IMR-90 (cell line): ENCODE results near the gene ZNF783. TPM values are rescaled to one million over a fixed set of nuclear protein-coding genes. Genes with fewer than 3 reads are reported as not detected.

ENCODE experiments used
- ATAC-seq: fragments of 200-7000 bp; cut with Tn5 transposase; 2 replicates; pipeline ENCODE4 v1.9.1; 2020; ENCODE audit warnings: low read depth, mild to moderate bottlenecking, moderate library complexity
- BruUV-seq: library from RNA; stranded (reverse); fragments of 400-500 nt; replicated peaks from 2 replicates; lab custom pipeline; 2021; lab: Mats Ljungman, UMichigan
- CTCF ChIA-PET: fragments of 300-600 bp; formaldehyde crosslinking; extraction: SDS; loops from one replicate; lab custom pipeline; 2021; ENCODE audit warnings: antibody characterized with exemption; lab: Yijun Ruan, JAX
- POLR2A ChIA-PET: fragments of 300-600 bp; sonication (Branson Sonifier 250); formaldehyde crosslinking; loops from one replicate; lab custom pipeline; 2022; ENCODE audit warnings: antibody characterized with exemption; ENCODE audit not compliant: unreplicated experiment; lab: Charles Lee
- DNase-seq: peaks from one replicate; pipeline ENCODE4 v3.0.0; 2013
- H2AFZ ChIP-seq: replicated peaks from 2 replicates; pipeline ENCODE3; 2013; ENCODE audit warnings: low read length, mild to moderate bottlenecking; ENCODE audit not compliant: poor library complexity
- H2AK5ac ChIP-seq: 2 replicates; pipeline ENCODE4 v1.6.1; 2013; ENCODE audit warnings: low read depth, low read length, inconsistent platforms
- H2AK9ac ChIP-seq: replicated peaks from 2 replicates; pipeline ENCODE3; 2013; ENCODE audit warnings: mild to moderate bottlenecking, low read depth, low read length, moderate library complexity; ENCODE audit not compliant: poor library complexity
- H2BK120ac ChIP-seq: 2 replicates; pipeline ENCODE4 v1.6.1; 2013; ENCODE audit warnings: low read depth, low read length, inconsistent platforms
- H2BK15ac ChIP-seq: 3 replicates; pipeline ENCODE4 v1.6.1; 2013; ENCODE audit warnings: low read depth, low read length, inconsistent platforms
- H2BK20ac ChIP-seq: 2 replicates; pipeline ENCODE4 v1.6.1; 2013; ENCODE audit warnings: low read depth, mild to moderate bottlenecking, inconsistent platforms, low read length, moderate library complexity
- H2BK5ac ChIP-seq: 2 replicates; pipeline ENCODE4 v1.6.1; 2013; ENCODE audit warnings: mild to moderate bottlenecking, low read depth, low read length, inconsistent platforms; ENCODE audit not compliant: poor library complexity, severe bottlenecking
- H3K14ac ChIP-seq: replicated peaks from 2 replicates; pipeline ENCODE4 v1.6.1; 2013; ENCODE audit warnings: low read depth, low read length, inconsistent platforms
- H3K18ac ChIP-seq: 2 replicates; pipeline ENCODE4 v1.6.1; 2013; ENCODE audit warnings: low read depth, low read length, control low read depth
- H3K23ac ChIP-seq: 2 replicates; pipeline ENCODE4 v1.6.1; 2013; ENCODE audit warnings: low read depth, low read length, inconsistent platforms
- H3K27ac ChIP-seq: 2 replicates; pipeline ENCODE4 v1.5.1; 2013; ENCODE audit warnings: mild to moderate bottlenecking, control low read depth, low read length; ENCODE audit not compliant: insufficient read depth
- H3K27me3 ChIP-seq: 2 replicates; pipeline ENCODE4 v1.6.1; 2013; ENCODE audit warnings: low read length; ENCODE audit not compliant: control insufficient read depth, insufficient read depth
- H3K36me3 ChIP-seq: 2 replicates; pipeline ENCODE4 v1.6.1; 2013; ENCODE audit warnings: low read length, mixed read lengths; ENCODE audit not compliant: control insufficient read depth, insufficient read depth
- H3K4ac ChIP-seq: 2 replicates; pipeline ENCODE4 v1.6.1; 2013; ENCODE audit warnings: low read depth, low read length, inconsistent platforms
- H3K4me1 ChIP-seq: 2 replicates; pipeline ENCODE4 v1.6.1; 2013; ENCODE audit warnings: low read length, mixed read lengths; ENCODE audit not compliant: control insufficient read depth, insufficient read depth
- H3K4me2 ChIP-seq: 2 replicates; pipeline ENCODE4 v1.6.1; 2013; ENCODE audit warnings: low read depth, mild to moderate bottlenecking, control low read depth, low read length, moderate library complexity
- H3K4me3 ChIP-seq: 2 replicates; pipeline ENCODE4 v1.5.1; 2013; ENCODE audit warnings: low read depth, mild to moderate bottlenecking, control low read depth, low read length, moderate library complexity; ENCODE audit not compliant: insufficient read depth
- H3K56ac ChIP-seq: 2 replicates; pipeline ENCODE4 v1.6.1; 2013; ENCODE audit warnings: low read length, inconsistent platforms; ENCODE audit not compliant: insufficient read depth; ENCODE audit errors: extremely low read depth
- H3K79me1 ChIP-seq, 2 experiments: 2 replicates each; pipeline ENCODE4 v1.6.1; 2013; ENCODE audit warnings: low read length in 2 of 2, inconsistent platforms in 1 of 2, low read depth in 1 of 2
- H3K9ac ChIP-seq: 2 replicates; pipeline ENCODE4 v1.6.1; 2013; ENCODE audit warnings: low read depth, low read length, control low read depth
- H3K9me1 ChIP-seq: 2 replicates; pipeline ENCODE4 v1.6.1; 2013; ENCODE audit warnings: low read length, inconsistent platforms; ENCODE audit not compliant: insufficient read depth
- H3K9me3 ChIP-seq: 2 replicates; pipeline ENCODE4 v1.6.1; 2013; ENCODE audit warnings: low read length; ENCODE audit not compliant: control insufficient read depth, insufficient read depth
- H4K20me1 ChIP-seq: 2 replicates; pipeline ENCODE4 v1.6.1; 2013; ENCODE audit warnings: low read length, inconsistent platforms; ENCODE audit not compliant: insufficient read depth
- H4K5ac ChIP-seq: 2 replicates; pipeline ENCODE4 v1.6.1; 2013; ENCODE audit warnings: mild to moderate bottlenecking, low read depth, low read length, control low read depth
- H4K8ac ChIP-seq, 2 experiments: 2 replicates each; pipeline ENCODE4 v1.6.1; 2013; ENCODE audit warnings: low read depth in 2 of 2, low read length in 2 of 2, control low read depth in 1 of 2, inconsistent platforms in 1 of 2
- H4K91ac ChIP-seq: 2 replicates; pipeline ENCODE4 v1.6.1; 2013; ENCODE audit warnings: low read depth, low read length, inconsistent platforms; ENCODE audit not compliant: insufficient read depth
- BHLHE40 ChIP-seq: fragments of 150-350 bp; IDR thresholded peaks from 2 replicates; pipeline ENCODE4 v1.6.1; 2016; ENCODE audit warnings: mild to moderate bottlenecking, low read depth, low read length
- CEBPB ChIP-seq: IDR thresholded peaks from 2 replicates; pipeline ENCODE4 v1.6.1; 2012; ENCODE audit warnings: low read depth, low read length, improper control_type of control experiment
- CHD1 ChIP-seq: IDR thresholded peaks from 2 replicates; pipeline ENCODE4 v1.6.1; 2012; ENCODE audit warnings: low read depth, low read length, improper control_type of control experiment
- CTCF ChIP-seq: conservative IDR thresholded peaks from 2 replicates; pipeline ENCODE4 v1.5.1; 2012; ENCODE audit warnings: mild to moderate bottlenecking, low read depth, low read length, improper control_type of control experiment
- ELK1 ChIP-seq: fragments of 150-350 bp; IDR thresholded peaks from 2 replicates; pipeline ENCODE4 v1.6.1; 2016; ENCODE audit warnings: low read depth, mild to moderate bottlenecking, low read length, moderate library complexity, borderline replicate concordance
- FOS ChIP-seq: fragments of 150-350 bp; IDR thresholded peaks from 2 replicates; pipeline ENCODE4 v1.6.1; 2016; ENCODE audit warnings: low read depth, low read length
- MAFK ChIP-seq: IDR thresholded peaks from 2 replicates; pipeline ENCODE4 v1.6.1; 2012; ENCODE audit warnings: low read depth, low read length, improper control_type of control experiment
- MAZ ChIP-seq: IDR thresholded peaks from 2 replicates; pipeline ENCODE4 v1.6.1; 2012; ENCODE audit warnings: low read depth, mild to moderate bottlenecking, low read length, improper control_type of control experiment, moderate library complexity, borderline replicate concordance
- MXI1 ChIP-seq: IDR thresholded peaks from 2 replicates; pipeline ENCODE4 v1.6.1; 2012; ENCODE audit warnings: low read depth, mild to moderate bottlenecking, low read length, moderate library complexity, borderline replicate concordance
- NFE2L2 ChIP-seq: fragments of 150-350 bp; IDR thresholded peaks from 2 replicates; pipeline ENCODE4 v1.6.1; 2016; ENCODE audit warnings: low read depth, mild to moderate bottlenecking, low read length
- RAD21 ChIP-seq: IDR thresholded peaks from 2 replicates; pipeline ENCODE4 v1.6.1; 2012; ENCODE audit warnings: low read length, improper control_type of control experiment
- RCOR1 ChIP-seq: IDR thresholded peaks from 2 replicates; pipeline ENCODE4 v1.6.1; 2012; ENCODE audit warnings: mild to moderate bottlenecking, low read length, improper control_type of control experiment; ENCODE audit not compliant: insufficient replicate concordance
- RFX5 ChIP-seq: IDR thresholded peaks from 2 replicates; pipeline ENCODE4 v1.8.0; 2012; ENCODE audit warnings: low read depth, mild to moderate bottlenecking, low read length, moderate library complexity
- SMC3 ChIP-seq: fragments of 150-350 bp; IDR thresholded peaks from 2 replicates; pipeline ENCODE4 v1.6.1; 2016; ENCODE audit warnings: low read depth, mild to moderate bottlenecking, antibody characterized with exemption, low read length, moderate library complexity
- USF2 ChIP-seq: fragments of 150-350 bp; IDR thresholded peaks from 2 replicates; pipeline ENCODE4 v1.6.1; 2017; ENCODE audit warnings: mild to moderate bottlenecking, antibody characterized with exemption, low read length, low read depth
- WGBS, 2 experiments: methylation state at CpG; one replicate each; pipeline versions ENCODE4 v1.1.5 to v1.1.7; 2013; ENCODE audit warnings: missing lambda C conversion rate in 2 of 2; ENCODE audit not compliant: insufficient read length in 1 of 2; ENCODE audit errors: extremely low coverage in 2 of 2; 5-methylcytosine and 5-hydroxymethylcytosine counted together
- dilution Hi-C: fragments of 300-500 bp; cut with HindIII; formaldehyde crosslinking; loops from one replicate; pipeline ENCODE4 v1.14.3; 2018; ENCODE audit warnings: low sequenced_read_pairs; ENCODE audit not compliant: unreplicated experiment
- in situ Hi-C: fragments of 300-500 bp; cut with MboI; formaldehyde crosslinking; loops from 3 replicates; pipeline ENCODE4 v1.14.3; 2019; ENCODE audit warnings: low sequenced_read_pairs, inconsistent platforms, mixed read lengths
- intact Hi-C: fragments of 100-400 bp; cut with micrococcal nuclease; formaldehyde crosslinking; loops from 2 replicates; pipeline ENCODE4 v1.10.0; 2022
- polyA plus RNA-seq, 3 experiments: library from polyadenylated mRNA; depleted of rRNA; stranded (reverse); fragments of >200 nt; gene quantifications; 2 replicates each; pipeline ENCODE4 v1.2.3, GENCODE V29; 2012; ENCODE audit warnings: low replicate concordance in 1 of 3
- total RNA-seq: library from RNA; depleted of rRNA; stranded (reverse); fragments of >200 nt; gene quantifications from 2 replicates; pipeline ENCODE4 v1.2.3, GENCODE V29; 2012

The ZNF783 gene
- total and polyA plus RNA-seq, 2 of the 4 experiments (the other 2 are of a cell fraction), result 2.3 to 7.2 TPM

- 0 out of 2 replicates have a peak overlapping the region, but pooled peaks have one; percentile 19 for H3K4ac ChIP-seq
- intact Hi-C loops, result no loop called here
- WGBS, 2 experiments, result 83% methylated on average over 2 of the region's 7 CpGs; no CpG with 5 or more reads in 1 of the 2 experiments
- H2BK5ac ChIP-seq, result no peak overlapping the region
- ATAC-seq (no peak), DNase-seq (no peak)
- H2BK15ac ChIP-seq, result no peak overlapping the region
- no TSS peak for BruUV-seq
- H4K5ac ChIP-seq, result no peak overlapping the region
- ChIA-PET POLR2A (no interaction called here), CTCF (no interaction called here)
- TF ChIP-seq CHD1, result no peak
- TF ChIP-seq RAD21, result no peak
- no peak for TF ChIP-seq BHLHE40
- TF ChIP-seq SMC3, result no peak
- no peak for TF ChIP-seq MXI1
- no peak for TF ChIP-seq RFX5
- no peak for TF ChIP-seq NFE2L2
- no peak for TF ChIP-seq FOS
- no peak for TF ChIP-seq USF2
- TF ChIP-seq MAFK, result no peak
- TF ChIP-seq CEBPB, result no peak
- no peak for TF ChIP-seq RCOR1
- TF ChIP-seq ELK1, result no peak
- TF ChIP-seq CTCF, result no peak
- no peak for TF ChIP-seq MAZ
- in situ Hi-C loops, result no loop called here
- dilution Hi-C loops, result no loop called here
- peaks cover 5 to 21% of the 10 kb centered on the region in 2 experiments; a peak in 3 of 4 replicates for H3K79me1 ChIP-seq
- no peak overlapping the region for H4K91ac ChIP-seq
- H3K9me3 ChIP-seq, result no peaks in the 10 kb centered on the region; the same call in 1 of the 2 replicates
- H3K18ac ChIP-seq, result no peak overlapping the region
- no peak overlapping the region for H2BK20ac ChIP-seq
- H3K23ac ChIP-seq, result no peak overlapping the region
- no peak overlapping the region for H3K9ac ChIP-seq
- no peak overlapping the region for H3K4me2 ChIP-seq
- H3K27ac ChIP-seq, result no peak overlapping the region
- H2AFZ ChIP-seq, result no peak overlapping the region
- no peaks in the 10 kb centered on the region; the same call in 1 of the 2 replicates for H4K20me1 ChIP-seq
- peaks cover 16% of the 10 kb centered on the region for H3K9me1 ChIP-seq
- no peak overlapping the region for H2AK5ac ChIP-seq
- no peaks in the 10 kb centered on the region for H3K27me3 ChIP-seq
- H3K4me3 ChIP-seq, result no peak overlapping the region
- H3K56ac ChIP-seq, result no peak overlapping the region
- H2AK9ac ChIP-seq, result no peak overlapping the region
- peaks cover 16% of the 10 kb centered on the region for H3K4me1 ChIP-seq
- no peak overlapping the region; a peak in 1 of 4 replicates for H4K8ac ChIP-seq
- no peak overlapping the region for H2BK120ac ChIP-seq
- H3K14ac ChIP-seq, result no peak overlapping the region
- H3K36me3 ChIP-seq, result no peaks in the 10 kb centered on the region
Observed at GRCh38 chr7:149237502-149237901, 24.5 kb upstream of the ZNF783 start.
